ENCODE measurements around the gene KLHDC7B.

DNA sequence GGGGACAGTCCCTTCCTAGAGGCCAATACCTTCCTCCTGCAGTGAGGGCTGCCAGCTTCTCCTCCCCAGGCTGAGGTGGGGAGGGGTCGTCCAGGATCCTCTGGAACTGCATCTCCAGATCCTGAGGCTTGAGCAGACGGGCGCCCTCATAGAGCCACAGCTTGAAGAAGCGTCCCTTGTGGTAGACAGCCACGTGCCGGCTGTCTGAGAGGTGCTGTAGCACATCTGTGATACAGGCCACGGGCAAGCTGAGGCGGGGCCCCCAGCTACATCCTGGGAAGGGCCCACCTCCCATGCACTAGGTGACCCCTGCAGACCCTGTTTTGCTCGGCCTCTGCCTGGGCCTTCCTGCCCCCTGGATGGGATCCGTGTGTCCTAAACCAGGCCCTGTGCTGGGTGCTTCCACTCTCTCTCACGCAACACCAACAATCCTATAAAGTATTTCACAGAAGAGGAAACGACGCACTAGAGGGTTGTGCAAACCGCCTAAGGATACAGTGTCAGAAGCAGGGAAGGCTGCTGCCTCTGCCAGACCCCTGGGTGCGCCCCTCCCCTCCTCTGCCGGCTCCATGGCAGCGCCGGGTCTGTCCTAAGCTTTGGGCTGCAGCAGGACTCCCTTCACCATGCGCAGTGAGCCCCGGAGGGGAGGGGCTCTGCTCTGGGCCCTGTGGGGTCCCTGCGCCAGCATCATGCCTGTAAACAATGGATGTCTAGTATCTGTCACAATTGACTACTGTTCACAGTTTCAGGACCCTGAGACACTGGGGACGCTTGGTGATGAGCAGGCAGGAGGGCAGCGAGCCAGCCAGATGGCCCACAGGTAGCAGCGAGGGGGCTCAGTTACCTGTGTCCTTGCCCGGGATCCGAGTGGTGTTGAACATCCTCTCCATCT lies 28.0 kb downstream of the KLHDC7B start:
- TF ChIP-seq, protein P1, sequence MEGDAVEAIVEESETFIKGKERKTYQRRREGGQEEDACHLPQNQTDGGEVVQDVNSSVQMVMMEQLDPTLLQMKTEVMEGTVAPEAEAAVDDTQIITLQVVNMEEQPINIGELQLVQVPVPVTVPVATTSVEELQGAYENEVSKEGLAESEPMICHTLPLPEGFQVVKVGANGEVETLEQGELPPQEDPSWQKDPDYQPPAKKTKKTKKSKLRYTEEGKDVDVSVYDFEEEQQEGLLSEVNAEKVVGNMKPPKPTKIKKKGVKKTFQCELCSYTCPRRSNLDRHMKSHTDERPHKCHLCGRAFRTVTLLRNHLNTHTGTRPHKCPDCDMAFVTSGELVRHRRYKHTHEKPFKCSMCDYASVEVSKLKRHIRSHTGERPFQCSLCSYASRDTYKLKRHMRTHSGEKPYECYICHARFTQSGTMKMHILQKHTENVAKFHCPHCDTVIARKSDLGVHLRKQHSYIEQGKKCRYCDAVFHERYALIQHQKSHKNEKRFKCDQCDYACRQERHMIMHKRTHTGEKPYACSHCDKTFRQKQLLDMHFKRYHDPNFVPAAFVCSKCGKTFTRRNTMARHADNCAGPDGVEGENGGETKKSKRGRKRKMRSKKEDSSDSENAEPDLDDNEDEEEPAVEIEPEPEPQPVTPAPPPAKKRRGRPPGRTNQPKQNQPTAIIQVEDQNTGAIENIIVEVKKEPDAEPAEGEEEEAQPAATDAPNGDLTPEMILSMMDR (IDR thresholded peaks at IDR 0.05; ENCODE audit: poor library complexity) = no peak
- TF ChIP-seq EZH2 (IDR thresholded peaks at IDR 0.05; ENCODE audit: borderline replicate concordance) (no peak), EZH2phosphoT487 (IDR thresholded peaks at IDR 0.05; ENCODE audit: low read depth, severe bottlenecking, unreplicated experiment) (no peak)

Data from hepatocyte (in vitro differentiated cells).